ENCODE results near the gene ENAH.

- TF ChIP-seq CTCF (IDR thresholded peaks at IDR 0.05) (no peak), EZH2 (IDR thresholded peaks at IDR 0.05; ENCODE audit: borderline replicate concordance, insufficient read depth, low read depth, low read length, poor library complexity, severe bottlenecking) (no peak)
Measured at GRCh38 chr1:225486856-225487255, 166.1 kb downstream of the ENAH start.

Data from B cell (primary cell).